Measurements from ENCODE around the gene KNL1. TPM values are rescaled to one million over a fixed set of nuclear protein-coding genes. Genes with fewer than 3 reads are reported as not detected.

Gene KNL1
- total RNA-seq, 3 donors from 2014 or later = 1.6 to 9.7 (median 3.1) TPM

DNA sequence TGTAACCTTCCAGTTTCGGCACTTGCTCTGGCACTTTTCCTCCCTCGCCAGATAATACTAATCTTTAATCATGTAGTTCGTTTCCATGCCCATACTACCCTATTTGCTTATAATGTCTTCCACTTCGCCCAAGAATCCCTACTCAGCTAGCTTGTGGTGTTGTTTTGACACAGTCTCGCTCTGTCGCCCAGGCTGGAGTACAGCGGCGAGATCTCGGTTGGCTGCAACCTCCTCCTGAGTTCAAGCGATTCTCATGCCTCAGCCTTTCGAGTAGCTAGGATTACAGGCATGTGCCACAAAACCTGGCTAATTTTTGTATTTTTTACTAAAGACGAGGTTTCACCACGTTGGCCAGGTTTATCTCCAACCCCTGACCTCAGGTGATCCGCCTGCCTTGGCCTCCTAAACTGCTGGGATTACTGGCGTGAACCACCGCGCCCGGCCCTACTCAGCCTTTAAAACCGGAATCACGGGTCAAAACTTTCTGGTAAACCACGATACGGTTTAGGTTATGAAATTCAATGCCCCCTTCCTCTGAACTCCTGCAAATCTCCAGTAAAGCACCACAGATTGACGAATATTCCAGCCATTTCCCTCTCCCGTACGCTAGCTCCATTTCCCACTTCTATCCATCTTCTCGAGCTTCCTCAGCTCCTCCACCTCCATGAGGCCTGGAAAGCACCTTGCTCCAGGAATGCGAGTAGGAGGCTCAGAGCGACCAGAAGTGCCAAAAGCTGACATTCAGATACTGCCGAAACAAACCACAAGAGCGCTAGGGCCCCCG lies 100.0 kb downstream of the KNL1 start:
- peaks cover 14% of the 10 kb centered on the region for H3K4me1 ChIP-seq (ENCODE audit: low read depth)
- H3K36me3 ChIP-seq (ENCODE audit: low read depth) = no peaks in the 10 kb centered on the region
- intact Hi-C loops (cut with DNase I, micrococcal nuclease) = loop anchor here in 1 of 2 donors (10.0 kb wide), 1 partner anchor 91 kb away; no protein-coding TSS in a partner anchor
- no peaks in the 10 kb centered on the region for H3K9me3 ChIP-seq
- DNase-seq (no peak), ATAC-seq (peak; percentile 0)
- no peak for TF ChIP-seq CTCF (IDR thresholded peaks at IDR 0.05)
- peak overlapping the region; percentile 58 for H3K4me3 ChIP-seq

GRCh38 chr15:40694688-40695468 lies 100.8 kb downstream of the KNL1 start, which contains the start of gene RAD51:
RAD51 (plus strand) TSS chr15:40695174; CDS start chr15:40698759, 3,585 bp downstream.
- no peak for TF ChIP-seq CTCF (IDR thresholded peaks at IDR 0.05)
- ATAC-seq (peak; percentile 96), DNase-seq (peak; percentile 96 to 97 (median 97))
- Histone ChIP-seq H3K4me1 (ENCODE audit: low read depth) (peaks cover 14% of the 10 kb centered on the region), H3K9me3 (no peaks in the 10 kb centered on the region), H3K36me3 (ENCODE audit: low read depth) (no peaks in the 10 kb centered on the region), H3K4me3 (peak within 1 kb of the TSS; percentile 58)
- intact Hi-C loops (cut with DNase I, micrococcal nuclease) = loop anchor here in 1 of 2 donors (10.0 kb wide), 1 partner anchor 90 kb away; no protein-coding TSS in a partner anchor

GRCh38 chr15:40695469-40695890 lies 101.4 kb downstream of the KNL1 start:
- peaks cover 14% of the 10 kb centered on the region for H3K4me1 ChIP-seq (ENCODE audit: low read depth)
- DNase-seq = peak in 1 of 3 donors; percentile 37
- TF ChIP-seq CTCF (IDR thresholded peaks at IDR 0.05) = no peak
- no peaks in the 10 kb centered on the region for H3K36me3 ChIP-seq (ENCODE audit: low read depth)
- ATAC-seq = peak; percentile 47
- H3K4me3 ChIP-seq = peak overlapping the region; percentile 58
- intact Hi-C loops (cut with DNase I, micrococcal nuclease) = loop anchor here in 1 of 2 donors (10.0 kb wide), 1 partner anchor 89 kb away; no protein-coding TSS in a partner anchor
- H3K9me3 ChIP-seq = no peaks in the 10 kb centered on the region

GRCh38 chr15:40696228-40696627 lies 102.2 kb downstream of the KNL1 start:
- no peak overlapping the region for H3K4me3 ChIP-seq
- DNase-seq (no peak), ATAC-seq (no peak)
- H3K36me3 ChIP-seq (ENCODE audit: low read depth) = no peaks in the 10 kb centered on the region
- no peak for TF ChIP-seq CTCF (IDR thresholded peaks at IDR 0.05)
- H3K4me1 ChIP-seq (ENCODE audit: low read depth) = peaks cover 16% of the 10 kb centered on the region
- no peaks in the 10 kb centered on the region for H3K9me3 ChIP-seq
- intact Hi-C loops (cut with DNase I, micrococcal nuclease) = loop anchor here in 1 of 2 donors (10.0 kb wide), 1 partner anchor 89 kb away; no protein-coding TSS in a partner anchor

GRCh38 chr15:40697916-40698315 lies 103.9 kb downstream of the KNL1 start:
- peaks cover 12% of the 10 kb centered on the region for H3K4me1 ChIP-seq (ENCODE audit: low read depth)
- DNase-seq (no peak), ATAC-seq (no peak)
- H3K36me3 ChIP-seq (ENCODE audit: low read depth) = no peaks in the 10 kb centered on the region
- no peaks in the 10 kb centered on the region for H3K9me3 ChIP-seq
- TF ChIP-seq CTCF (IDR thresholded peaks at IDR 0.05) = no peak
- no peak overlapping the region for H3K4me3 ChIP-seq
- intact Hi-C loops (cut with DNase I, micrococcal nuclease) = loop anchor here in 1 of 2 donors (10.0 kb wide), 1 partner anchor 87 kb away; no protein-coding TSS in a partner anchor
